HG03045 (cell line): ENCODE results near the gene OFD1.
A peak's percentile ranks its signal among the peaks of the same experiment; 100 is the strongest.

Experiments
- ATAC-seq: cut with Tn5 transposase; IDR thresholded peaks from one replicate; pipeline ENCODE4 v1.9.1; 2021; ENCODE audit warnings: mild to moderate bottlenecking, moderate library complexity; ENCODE audit not compliant: unreplicated experiment

OFD1 gene

DNA sequence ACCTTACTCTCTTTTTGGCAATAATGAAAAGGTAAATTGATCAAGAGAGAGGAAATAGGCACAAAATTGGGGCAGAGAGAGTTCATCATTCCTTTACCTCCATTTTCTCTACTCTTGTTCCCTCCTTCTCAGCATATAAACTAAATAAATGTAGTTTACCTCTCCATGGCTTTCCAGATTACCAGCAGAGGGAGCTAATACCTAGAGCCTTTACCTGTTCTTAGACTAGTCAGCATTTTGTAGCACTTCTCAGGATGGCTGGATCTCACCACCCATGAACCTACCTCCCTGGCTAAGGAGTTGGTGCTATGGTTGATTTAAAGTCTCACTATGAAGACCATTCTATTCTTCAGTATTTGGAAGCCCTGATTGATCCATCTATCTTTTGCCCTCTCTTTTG is 15.7 kb downstream of the OFD1 start:
- ATAC-seq = no peak

DNA sequence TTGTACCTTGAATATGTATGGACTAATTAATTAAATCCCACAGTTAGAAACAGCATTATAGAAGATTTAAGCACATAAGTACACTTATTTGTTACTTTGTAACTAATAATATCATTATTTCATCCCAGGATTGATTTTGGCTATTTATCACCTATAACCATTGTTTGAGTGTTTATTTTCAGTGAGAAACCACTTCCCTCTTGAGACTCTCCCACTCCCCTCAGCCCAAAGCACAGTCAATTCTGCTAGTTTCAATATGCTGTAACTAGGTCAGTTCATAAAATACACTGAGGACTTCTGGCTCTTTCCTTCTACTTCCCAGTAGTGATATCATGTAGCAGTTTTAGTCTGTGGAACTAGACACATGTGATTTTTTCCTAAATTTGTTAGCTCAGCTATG is 16.3 kb downstream of the OFD1 start:
- no peak for ATAC-seq

DNA sequence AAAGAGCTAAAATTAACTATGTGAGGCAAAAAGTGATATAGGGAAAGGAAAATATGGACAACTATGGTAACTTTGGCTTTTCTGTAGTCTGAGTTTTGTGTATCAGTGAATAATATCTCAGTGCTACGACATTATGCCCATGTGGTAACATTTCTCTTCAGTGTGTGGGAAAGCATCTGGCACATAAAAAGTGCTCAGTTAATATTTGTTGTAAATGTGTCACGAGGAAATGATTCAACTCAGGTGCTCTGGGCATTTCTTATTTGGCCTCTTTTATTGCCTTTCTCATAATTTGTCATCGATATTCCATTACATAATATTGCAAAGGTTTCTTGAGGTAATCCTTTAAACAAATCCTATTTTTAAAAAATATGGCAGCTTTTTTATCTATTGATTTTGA is 17.6 kb downstream of the OFD1 start:
- no peak for ATAC-seq

DNA sequence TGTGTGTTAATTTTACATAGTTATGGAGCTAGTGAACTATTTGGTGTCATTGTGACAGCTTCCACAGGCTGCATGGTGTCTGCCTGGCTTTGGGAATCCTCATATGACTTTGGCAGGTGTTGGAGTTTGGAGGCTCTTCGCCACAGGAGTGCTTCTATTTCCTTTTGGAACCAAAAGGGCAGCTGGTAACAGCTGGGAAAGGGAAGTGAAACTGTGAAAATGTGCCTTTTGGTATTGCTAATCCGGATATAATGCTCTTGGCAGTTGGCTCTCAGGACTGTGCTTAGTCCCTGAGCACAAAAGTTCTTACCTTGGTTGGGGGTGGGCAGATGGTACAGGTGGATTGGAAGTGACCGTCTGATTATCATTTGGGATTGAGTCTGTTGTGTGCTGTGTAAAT is 18.1 kb downstream of the OFD1 start:
- ATAC-seq = no peak

DNA sequence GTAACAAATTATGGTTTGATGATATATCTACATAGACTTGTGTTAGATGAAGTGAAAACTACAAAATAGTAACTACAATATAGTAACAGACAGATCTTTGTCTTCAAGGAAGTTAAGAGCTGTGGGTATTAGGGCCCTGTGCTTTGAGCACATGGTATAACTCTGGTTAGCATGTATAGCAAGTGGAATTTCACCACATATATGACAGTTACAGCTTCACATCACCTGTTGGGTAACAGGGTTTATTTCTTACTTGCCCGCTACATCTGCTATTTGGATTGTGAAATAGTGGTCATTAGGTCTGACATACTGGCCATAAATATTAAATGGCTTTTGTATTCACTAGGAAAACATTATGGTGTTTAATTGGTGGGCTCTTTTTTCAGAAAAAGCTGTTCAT is 20.2 kb downstream of the OFD1 start:
- ATAC-seq = no peak

DNA sequence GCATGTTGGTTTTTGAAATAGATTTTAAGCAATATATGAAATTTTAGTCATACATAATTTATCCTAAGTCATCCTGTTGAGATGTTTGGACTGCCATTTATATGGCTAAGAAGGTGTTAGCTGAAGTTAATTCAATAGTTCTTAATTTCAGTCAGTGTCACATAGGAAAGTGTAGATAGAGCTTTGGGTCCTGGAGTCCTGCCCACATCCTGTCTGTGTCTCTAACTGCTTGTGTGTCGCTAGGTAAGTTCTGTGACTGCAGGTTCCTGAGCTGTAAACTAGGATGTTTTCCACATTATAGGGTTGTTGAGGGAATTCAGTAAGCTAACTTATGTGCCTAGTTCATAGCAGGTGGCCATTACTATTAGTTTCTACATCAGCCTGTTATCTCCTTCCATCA is 20.7 kb downstream of the OFD1 start:
- ATAC-seq = no peak

DNA sequence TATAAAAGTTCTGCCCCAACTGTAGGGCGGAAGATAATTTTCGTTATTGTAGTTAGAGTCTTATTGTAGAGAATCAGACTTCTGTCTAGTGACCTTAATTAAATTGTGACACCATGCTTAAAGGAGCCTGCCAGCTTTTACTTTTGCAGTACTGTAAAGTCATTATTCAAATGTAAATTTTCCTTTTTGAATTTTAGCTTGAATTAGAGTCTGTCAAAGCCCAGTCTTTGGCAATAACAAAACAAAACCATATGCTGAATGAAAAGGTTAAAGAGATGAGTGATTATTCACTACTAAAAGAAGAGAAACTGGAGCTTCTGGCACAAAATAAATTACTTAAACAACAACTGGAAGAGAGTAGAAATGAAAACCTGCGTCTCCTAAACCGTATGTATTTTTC is 21.8 kb downstream of the OFD1 start:
- ATAC-seq = no peak

- peak; percentile 75 for ATAC-seq
These were observed 24.7 kb downstream of the OFD1 start for GRCh38 chrX:13759152-13759718.

GRCh38 chrX:13760426-13760825 is 25.9 kb downstream of the OFD1 start:
- ATAC-seq = no peak

GRCh38 chrX:13761606-13762414 is 27.3 kb downstream of the OFD1 start:
- no peak for ATAC-seq

- no peak for ATAC-seq
These were observed 28.9 kb downstream of the OFD1 start for GRCh38 chrX:13763489-13763888.

GRCh38 chrX:13764281-13764680 is 29.7 kb downstream of the OFD1 start:
- no peak for ATAC-seq

- ATAC-seq = no peak
These were observed 30.2 kb downstream of the OFD1 start for GRCh38 chrX:13764765-13765164.

- ATAC-seq = no peak
These were observed 34.4 kb downstream of the OFD1 start for GRCh38 chrX:13768939-13769338.

GRCh38 chrX:13770013-13770535 is 35.5 kb downstream of the OFD1 start:
- no peak for ATAC-seq

GRCh38 chrX:13774696-13775095 is 40.1 kb downstream of the OFD1 start:
- no peak for ATAC-seq

DNA sequence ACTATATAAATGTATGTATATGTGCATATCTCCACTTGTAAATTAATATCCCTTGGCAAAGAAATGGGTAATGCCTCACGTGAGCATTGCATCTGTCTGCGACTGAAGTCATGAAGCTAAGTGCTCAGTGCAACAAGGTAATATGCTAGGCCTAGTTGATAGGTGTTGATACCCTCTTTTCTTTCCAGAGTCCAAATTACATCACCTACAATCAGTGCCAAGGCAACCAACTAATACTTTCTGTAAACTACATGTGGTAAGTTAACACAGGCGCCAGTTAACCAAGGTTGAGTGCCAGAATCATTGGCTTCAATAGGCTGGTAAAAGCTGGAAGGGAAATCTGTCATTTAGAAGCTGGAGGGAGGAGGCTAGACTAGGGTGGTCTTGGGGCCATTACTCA is 41.3 kb downstream of the OFD1 start:
- no peak for ATAC-seq

DNA sequence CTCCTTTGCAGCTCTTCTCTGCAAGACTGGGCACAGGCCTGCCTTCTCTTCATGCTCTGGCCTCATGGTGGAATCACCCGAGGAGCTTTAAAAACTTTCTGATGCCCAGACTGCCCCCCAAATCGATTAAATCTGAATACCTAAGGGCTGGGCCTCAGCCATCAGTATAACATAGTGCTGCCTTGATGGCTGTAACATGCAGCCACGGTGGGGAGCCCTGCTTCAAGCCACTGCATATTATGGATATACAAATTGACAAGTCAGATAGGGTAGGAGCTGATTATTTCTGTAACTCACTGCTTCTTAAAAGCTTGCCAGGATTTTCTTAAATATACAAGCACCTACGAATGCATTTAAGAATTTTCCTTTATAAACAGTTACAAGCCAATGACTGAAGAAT is 41.8 kb downstream of the OFD1 start:
- ATAC-seq = no peak

DNA sequence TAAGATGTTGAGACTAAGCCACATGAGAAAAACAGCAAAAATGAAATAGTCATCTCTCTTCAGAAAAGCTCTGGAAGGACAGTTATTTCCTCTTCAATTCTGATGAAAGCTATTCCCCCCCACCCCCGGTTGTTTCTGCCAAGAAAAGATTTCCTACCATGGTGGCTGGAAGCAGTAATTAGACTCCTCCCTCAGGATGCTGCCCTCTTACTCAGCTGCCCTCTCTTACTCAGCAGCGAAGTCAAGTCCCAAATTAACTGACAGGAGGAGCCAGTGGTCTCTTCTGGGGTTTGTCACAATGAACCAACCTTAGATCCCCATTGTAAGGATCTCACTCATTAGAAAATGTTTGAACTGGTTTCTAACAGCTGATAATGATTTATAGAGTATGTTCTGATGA is 44.4 kb downstream of the OFD1 start:
- ATAC-seq = no peak

GRCh38 chrX:13780868-13781427 is 46.4 kb downstream of the OFD1 start:
- ATAC-seq = no peak

DNA sequence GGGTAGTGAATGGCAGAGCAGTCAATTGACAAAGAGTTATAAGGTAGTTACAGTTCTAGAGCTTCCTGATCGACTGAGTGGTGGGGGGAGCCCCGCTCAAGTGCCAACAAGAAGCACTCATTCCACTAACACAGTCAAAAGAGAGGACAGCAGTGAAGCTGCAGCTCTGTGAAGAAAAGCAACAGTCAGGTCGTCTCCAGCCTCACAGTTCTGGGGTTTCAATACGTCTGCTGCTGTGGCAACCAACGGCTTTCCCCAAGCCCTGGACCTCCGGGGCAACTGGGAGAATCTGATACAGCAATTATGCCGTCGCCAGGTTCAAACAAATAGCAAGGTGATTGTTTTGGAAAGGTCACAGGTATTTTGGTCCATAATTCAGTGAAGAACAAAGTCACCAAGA is 51.5 kb downstream of the OFD1 start:
- ATAC-seq = no peak
